Smooth muscle cell (in vitro differentiated cells): ENCODE results near the gene SYNGR3. TPM values are rescaled to one million over a fixed set of nuclear protein-coding genes. Genes with fewer than 3 reads are reported as not detected.

ENCODE experiments used
- DNase-seq: peaks from one replicate; lab custom pipeline; 2025; ENCODE audit not compliant: unreplicated experiment; lab: John Stamatoyannopoulos, UW
- H2AFZ ChIP-seq: fragments of 200-600 bp; sonication (generic); 2 replicates; pipeline ENCODE4 v1.6.0; 2016; ENCODE audit warnings: antibody characterized with exemption, low read depth, mild to moderate bottlenecking
- H3F3A ChIP-seq: fragments of 200-600 bp; sonication (generic); 2 replicates; pipeline ENCODE4 v1.6.0; 2017; ENCODE audit warnings: antibody characterized with exemption, low read depth
- H3K27ac ChIP-seq: fragments of 200-600 bp; sonication (generic); 2 replicates; pipeline ENCODE4 v1.5.1; 2016; ENCODE audit warnings: low read depth, mild to moderate bottlenecking
- H3K27me3 ChIP-seq: fragments of 200-600 bp; sonication (generic); 2 replicates; pipeline ENCODE4 v1.6.1; 2016; ENCODE audit warnings: low read depth, mild to moderate bottlenecking
- H3K36me3 ChIP-seq: fragments of 200-600 bp; sonication (generic); 2 replicates; pipeline ENCODE4 v1.5.1; 2016; ENCODE audit warnings: low read depth
- H3K4me1 ChIP-seq: fragments of 200-600 bp; sonication (generic); 2 replicates; pipeline ENCODE4 v1.5.1; 2016; ENCODE audit warnings: low read depth
- H3K4me2 ChIP-seq: fragments of 200-600 bp; sonication (generic); 2 replicates; pipeline ENCODE4 v1.6.0; 2016; ENCODE audit warnings: mild to moderate bottlenecking
- H3K4me3 ChIP-seq: fragments of 200-600 bp; sonication (generic); 2 replicates; pipeline ENCODE4 v1.5.1; 2016; ENCODE audit warnings: mild to moderate bottlenecking
- H3K79me2 ChIP-seq: fragments of 200-600 bp; sonication (generic); 2 replicates; pipeline ENCODE4 v1.6.0; 2016; ENCODE audit warnings: low read depth, mild to moderate bottlenecking
- H3K9ac ChIP-seq: fragments of 200-600 bp; sonication (generic); 2 replicates; pipeline ENCODE4 v1.6.0; 2016; ENCODE audit warnings: low read depth
- H3K9me3 ChIP-seq: fragments of 200-600 bp; sonication (generic); replicated peaks from 2 replicates; pipeline ENCODE4 v1.5.1; 2016; ENCODE audit warnings: low read depth
- H4K20me1 ChIP-seq: fragments of 200-600 bp; sonication (generic); 2 replicates; pipeline ENCODE4 v1.6.0; 2016; ENCODE audit warnings: low read depth
- CTCF ChIP-seq: fragments of 200-600 bp; sonication (generic); IDR thresholded peaks from 2 replicates; pipeline ENCODE4 v1.5.1; 2017; ENCODE audit warnings: borderline replicate concordance, mild to moderate bottlenecking, antibody characterized with exemption; ENCODE audit not compliant: insufficient read depth, poor library complexity, severe bottlenecking
- WGBS: methylation state at CpG from one replicate; pipeline ENCODE4 v1.1.7; 2016; ENCODE audit warnings: low lambda C conversion rate; 5-methylcytosine and 5-hydroxymethylcytosine counted together
- polyA plus RNA-seq: library from polyadenylated mRNA; unstranded; fragments of >200 nt; fragmentation: Nextera tagmentation; extraction: Ambion mirVana; gene quantifications from 2 replicates; pipeline ENCODE4 v1.2.1, GENCODE V29; 2016
- total RNA-seq: library from RNA; depleted of rRNA; stranded (reverse); fragments of >200 nt; gene quantifications from 2 replicates; pipeline ENCODE4 v1.2.3, GENCODE V29; 2014

The SYNGR3 gene
- total and polyA plus RNA-seq, 2 experiments from 2014 or later = 3.0 to 8.7 TPM

- no peaks in the 10 kb centered on the region for H3K27me3 ChIP-seq
- no peak for TF ChIP-seq CTCF
- peak within 1 kb of the TSS; percentile 98 for H3K9ac ChIP-seq
- peak within 1 kb of the TSS; percentile 88 for H3K4me2 ChIP-seq
- DNase-seq = no peak
- H3K4me3 ChIP-seq = peak within 1 kb of the TSS; percentile 79
- H3F3A ChIP-seq = peaks cover 18% of the 10 kb centered on the region
- H3K36me3 ChIP-seq = no peaks in the 10 kb centered on the region
- H3K79me2 ChIP-seq = peaks cover 36% of the 10 kb centered on the region
- no peaks in the 10 kb centered on the region for H3K9me3 ChIP-seq
- H4K20me1 ChIP-seq = peaks cover 31% of the 10 kb centered on the region
- H2AFZ ChIP-seq = no peak within 1 kb of the TSS
- WGBS = 99% methylated on average over 6 of the region's 6 CpGs
- H3K4me1 ChIP-seq = peaks cover 20% of the 10 kb centered on the region
- peak within 1 kb of the TSS; percentile 95 for H3K27ac ChIP-seq
Measured at GRCh38 chr16:1966460-1966859, 23.3 kb upstream of the SYNGR3 start, which contains the start of gene RNF151. RNF151 (plus strand) TSS chr16:1966856; CDS start chr16:1966882, 26 bp downstream.

- DNase-seq = no peak
- H4K20me1 ChIP-seq = peaks cover 12% of the 10 kb centered on the region
- no peak overlapping the region for H3K4me2 ChIP-seq
- H3K4me3 ChIP-seq = no peak overlapping the region
- H3K27ac ChIP-seq = no peak overlapping the region
- H2AFZ ChIP-seq = no peak overlapping the region
- no peaks in the 10 kb centered on the region for H3K9me3 ChIP-seq
- no peaks in the 10 kb centered on the region for H3K27me3 ChIP-seq
- peaks cover 4% of the 10 kb centered on the region for H3F3A ChIP-seq
- 94% methylated on average over 40 of the region's 41 CpGs for WGBS
- peaks cover 18% of the 10 kb centered on the region for H3K4me1 ChIP-seq
- H3K9ac ChIP-seq = no peak overlapping the region
- peaks cover 42% of the 10 kb centered on the region for H3K79me2 ChIP-seq
- no peaks in the 10 kb centered on the region for H3K36me3 ChIP-seq
- no peak for TF ChIP-seq CTCF
Measured at GRCh38 chr16:1968146-1968953, 21.4 kb upstream of the SYNGR3 start.

GRCh38 chr16:1971796-1972489, 17.8 kb upstream of the SYNGR3 start, which contains the start of gene TBL3:
TBL3 (plus strand) TSS chr16:1972053; CDS start chr16:1972165, 112 bp downstream.
- Histone ChIP-seq H3K36me3 (no peaks in the 10 kb centered on the region), H3K9me3 (no peaks in the 10 kb centered on the region), H4K20me1 (no peaks in the 10 kb centered on the region), H3F3A (no peaks in the 10 kb centered on the region), H3K9ac (peak within 1 kb of the TSS; percentile 86), H3K27me3 (no peaks in the 10 kb centered on the region), H3K79me2 (peaks cover 18% of the 10 kb centered on the region), H3K27ac (peak within 1 kb of the TSS; percentile 77), H3K4me3 (peak within 1 kb of the TSS; percentile 79), H3K4me1 (peaks cover 5% of the 10 kb centered on the region), H2AFZ (peak within 1 kb of the TSS; percentile 40), H3K4me2 (peak within 1 kb of the TSS; percentile 85)
- no peak for TF ChIP-seq CTCF
- DNase-seq = peak; percentile 81
- WGBS = under 1% methylated on average over 68 of the region's 78 CpGs
